Smooth muscle cell (in vitro differentiated cells): ENCODE results near the gene TCTA. TPM values are rescaled to one million over a fixed set of nuclear protein-coding genes. Genes with fewer than 3 reads are reported as not detected.
A peak's percentile ranks its signal among the peaks of the same experiment; 100 is the strongest.

Experiments used
- DNase-seq: peaks from one replicate; lab custom pipeline; 2025; ENCODE audit not compliant: unreplicated experiment; lab: John Stamatoyannopoulos, UW
- H2AFZ ChIP-seq: fragments of 200-600 bp; sonication (generic); 2 replicates; pipeline ENCODE4 v1.6.0; 2016; ENCODE audit warnings: antibody characterized with exemption, low read depth, mild to moderate bottlenecking
- H3F3A ChIP-seq: fragments of 200-600 bp; sonication (generic); 2 replicates; pipeline ENCODE4 v1.6.0; 2017; ENCODE audit warnings: antibody characterized with exemption, low read depth
- H3K27ac ChIP-seq: fragments of 200-600 bp; sonication (generic); 2 replicates; pipeline ENCODE4 v1.5.1; 2016; ENCODE audit warnings: low read depth, mild to moderate bottlenecking
- H3K27me3 ChIP-seq: fragments of 200-600 bp; sonication (generic); 2 replicates; pipeline ENCODE4 v1.6.1; 2016; ENCODE audit warnings: low read depth, mild to moderate bottlenecking
- H3K36me3 ChIP-seq: fragments of 200-600 bp; sonication (generic); 2 replicates; pipeline ENCODE4 v1.5.1; 2016; ENCODE audit warnings: low read depth
- H3K4me1 ChIP-seq: fragments of 200-600 bp; sonication (generic); 2 replicates; pipeline ENCODE4 v1.5.1; 2016; ENCODE audit warnings: low read depth
- H3K4me2 ChIP-seq: fragments of 200-600 bp; sonication (generic); 2 replicates; pipeline ENCODE4 v1.6.0; 2016; ENCODE audit warnings: mild to moderate bottlenecking
- H3K4me3 ChIP-seq: fragments of 200-600 bp; sonication (generic); 2 replicates; pipeline ENCODE4 v1.5.1; 2016; ENCODE audit warnings: mild to moderate bottlenecking
- H3K79me2 ChIP-seq: fragments of 200-600 bp; sonication (generic); 2 replicates; pipeline ENCODE4 v1.6.0; 2016; ENCODE audit warnings: low read depth, mild to moderate bottlenecking
- H3K9ac ChIP-seq: fragments of 200-600 bp; sonication (generic); 2 replicates; pipeline ENCODE4 v1.6.0; 2016; ENCODE audit warnings: low read depth
- H3K9me3 ChIP-seq: fragments of 200-600 bp; sonication (generic); replicated peaks from 2 replicates; pipeline ENCODE4 v1.5.1; 2016; ENCODE audit warnings: low read depth
- H4K20me1 ChIP-seq: fragments of 200-600 bp; sonication (generic); 2 replicates; pipeline ENCODE4 v1.6.0; 2016; ENCODE audit warnings: low read depth
- WGBS: methylation state at CpG from one replicate; pipeline ENCODE4 v1.1.7; 2016; ENCODE audit warnings: low lambda C conversion rate; 5-methylcytosine and 5-hydroxymethylcytosine counted together
- polyA plus RNA-seq: library from polyadenylated mRNA; unstranded; fragments of >200 nt; fragmentation: Nextera tagmentation; extraction: Ambion mirVana; gene quantifications from 2 replicates; pipeline ENCODE4 v1.2.1, GENCODE V29; 2016
- total RNA-seq: library from RNA; depleted of rRNA; stranded (reverse); fragments of >200 nt; gene quantifications from 2 replicates; pipeline ENCODE4 v1.2.3, GENCODE V29; 2014
- TF ChIP-seq, protein P1 (sequence below): fragments of 200-600 bp; sonication (generic); IDR thresholded peaks from 2 replicates; pipeline ENCODE4 v1.5.1; 2017; ENCODE audit warnings: borderline replicate concordance, mild to moderate bottlenecking, antibody characterized with exemption; ENCODE audit not compliant: insufficient read depth, poor library complexity, severe bottlenecking

The TCTA gene
- total and polyA plus RNA-seq, 2 experiments from 2014 or later, result 11.0 to 12.8 TPM

DNA sequence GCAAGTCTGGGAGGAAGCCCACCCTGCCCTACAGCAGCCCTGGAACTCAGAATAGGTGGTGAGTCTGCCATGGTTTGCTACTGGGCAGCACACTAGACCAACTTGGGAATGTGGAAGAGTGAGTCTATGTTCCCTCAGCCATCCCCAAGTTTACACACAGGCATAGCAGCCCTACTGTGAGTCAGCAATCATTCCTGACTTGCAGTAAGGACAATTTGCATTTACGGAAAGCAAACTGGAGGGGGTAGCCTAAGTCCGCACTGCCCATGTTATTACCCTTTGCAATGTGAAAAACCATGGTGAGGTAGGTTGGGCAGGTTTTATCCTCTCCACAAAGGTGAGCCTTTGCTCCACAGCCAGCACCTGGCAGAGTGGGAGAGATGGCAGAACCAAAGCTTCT, 4.6 kb downstream of the TCTA start:
- 65% methylated on average over 2 of the region's 2 CpGs for WGBS
- Histone ChIP-seq H3K9ac (no peak overlapping the region), H3K4me1 (peaks cover 12% of the 10 kb centered on the region), H3K27ac (no peak overlapping the region), H4K20me1 (no peaks in the 10 kb centered on the region), H3K27me3 (no peaks in the 10 kb centered on the region), H3K4me3 (no peak overlapping the region), H3F3A (peaks cover 11% of the 10 kb centered on the region), H3K9me3 (no peaks in the 10 kb centered on the region), H3K4me2 (no peak overlapping the region), H3K36me3 (no peaks in the 10 kb centered on the region), H3K79me2 (peaks cover 16% of the 10 kb centered on the region), H2AFZ (no peak overlapping the region)
- TF ChIP-seq, protein P1, sequence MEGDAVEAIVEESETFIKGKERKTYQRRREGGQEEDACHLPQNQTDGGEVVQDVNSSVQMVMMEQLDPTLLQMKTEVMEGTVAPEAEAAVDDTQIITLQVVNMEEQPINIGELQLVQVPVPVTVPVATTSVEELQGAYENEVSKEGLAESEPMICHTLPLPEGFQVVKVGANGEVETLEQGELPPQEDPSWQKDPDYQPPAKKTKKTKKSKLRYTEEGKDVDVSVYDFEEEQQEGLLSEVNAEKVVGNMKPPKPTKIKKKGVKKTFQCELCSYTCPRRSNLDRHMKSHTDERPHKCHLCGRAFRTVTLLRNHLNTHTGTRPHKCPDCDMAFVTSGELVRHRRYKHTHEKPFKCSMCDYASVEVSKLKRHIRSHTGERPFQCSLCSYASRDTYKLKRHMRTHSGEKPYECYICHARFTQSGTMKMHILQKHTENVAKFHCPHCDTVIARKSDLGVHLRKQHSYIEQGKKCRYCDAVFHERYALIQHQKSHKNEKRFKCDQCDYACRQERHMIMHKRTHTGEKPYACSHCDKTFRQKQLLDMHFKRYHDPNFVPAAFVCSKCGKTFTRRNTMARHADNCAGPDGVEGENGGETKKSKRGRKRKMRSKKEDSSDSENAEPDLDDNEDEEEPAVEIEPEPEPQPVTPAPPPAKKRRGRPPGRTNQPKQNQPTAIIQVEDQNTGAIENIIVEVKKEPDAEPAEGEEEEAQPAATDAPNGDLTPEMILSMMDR, result no peak
- no peak for DNase-seq

DNA sequence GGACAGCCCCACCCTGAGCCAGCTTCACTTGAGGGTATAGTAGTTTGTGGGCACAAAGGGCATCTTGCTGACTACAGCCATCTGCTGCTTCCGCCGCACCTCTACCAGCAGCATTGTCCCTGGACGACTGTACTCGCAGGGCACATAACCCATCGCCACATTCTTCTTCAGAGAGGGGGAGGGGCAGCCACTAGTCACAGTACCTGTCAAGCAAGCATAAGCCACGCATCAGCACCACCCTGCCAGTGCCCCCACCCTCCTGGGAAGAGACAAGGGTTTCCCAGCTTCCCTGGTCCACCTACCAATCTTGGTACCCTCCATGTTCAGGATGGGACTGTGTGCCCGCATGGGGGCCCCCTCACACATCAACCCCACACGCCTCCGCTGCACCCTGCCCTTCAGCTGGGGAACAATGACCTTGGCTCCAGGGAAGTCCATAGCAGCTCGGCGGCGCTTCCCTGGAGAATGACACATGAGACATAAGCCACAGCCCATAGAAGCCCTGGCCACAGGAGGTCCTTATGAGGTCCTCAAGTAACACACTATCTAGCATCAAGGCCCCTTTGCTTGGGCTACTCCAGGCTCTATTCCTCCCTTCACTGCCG, 5.4 kb downstream of the TCTA start:
- TF ChIP-seq, protein P1, result no peak
- Histone ChIP-seq H2AFZ (no peak overlapping the region), H3K79me2 (peaks cover 13% of the 10 kb centered on the region), H3K36me3 (no peaks in the 10 kb centered on the region), H3K27me3 (no peaks in the 10 kb centered on the region), H4K20me1 (no peaks in the 10 kb centered on the region), H3K9me3 (no peaks in the 10 kb centered on the region), H3K4me2 (no peak overlapping the region), H3K4me1 (peaks cover 12% of the 10 kb centered on the region), H3F3A (peaks cover 11% of the 10 kb centered on the region), H3K9ac (no peak overlapping the region), H3K27ac (no peak overlapping the region), H3K4me3 (no peak overlapping the region)
- WGBS, result 88% methylated on average over 13 of the region's 13 CpGs
- no peak for DNase-seq

DNA sequence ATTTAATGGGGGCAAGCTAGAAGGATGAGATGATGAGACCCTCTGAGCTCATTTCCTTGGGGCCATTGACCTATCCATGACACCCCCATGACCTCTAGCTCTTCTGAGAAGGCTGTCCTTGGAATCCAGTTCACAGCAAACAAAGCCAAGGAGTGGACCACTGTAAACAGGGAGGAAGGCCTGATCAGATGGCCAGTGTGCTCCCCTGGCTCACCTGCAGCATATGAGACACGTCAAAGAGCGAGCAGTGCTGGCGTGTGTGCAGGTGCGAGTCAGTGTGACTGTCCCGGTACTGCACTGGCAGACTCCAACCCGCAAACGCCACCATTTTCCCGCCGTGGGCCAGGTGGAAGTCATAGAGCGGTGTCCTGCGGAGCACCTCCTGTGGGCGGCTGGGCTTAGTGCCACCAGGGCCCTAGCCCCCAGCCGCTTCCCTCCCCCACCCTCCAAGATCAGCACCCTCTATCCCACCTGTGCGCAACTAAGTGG, 9.7 kb downstream of the TCTA start:
- Histone ChIP-seq H3K4me1 (peaks cover 6% of the 10 kb centered on the region), H3K27ac (peak overlapping the region; percentile 97), H3K79me2 (no peaks in the 10 kb centered on the region), H2AFZ (no peak overlapping the region), H3K36me3 (no peaks in the 10 kb centered on the region), H3K27me3 (no peaks in the 10 kb centered on the region), H3K9me3 (no peaks in the 10 kb centered on the region), H4K20me1 (no peaks in the 10 kb centered on the region), H3K9ac (no peak overlapping the region), H3F3A (peaks cover 19% of the 10 kb centered on the region), H3K4me3 (peak overlapping the region; percentile 42), H3K4me2 (peak overlapping the region; percentile 81)
- no peak for DNase-seq
- TF ChIP-seq, protein P1, result no peak
- 5% methylated on average over 12 of the region's 14 CpGs for WGBS
